Tibial nerve (tissue), 4 donors: Measurements from ENCODE around the gene ARMC3. TPM values are rescaled to one million over a fixed set of nuclear protein-coding genes. Genes with fewer than 3 reads are reported as not detected.

Experiments used
- DNase-seq, 2 donors: peaks; one replicate each; pipeline ENCODE4 v3.0.0-alpha.2; 2019; ENCODE audit warnings: low spot score in 2 of 2
- H3K27ac ChIP-seq, 4 donors: fragments of 200-600 bp; sonication (generic) in 3 of 4; one replicate each; pipeline ENCODE4 v1.5.1; 2017 to 2019; ENCODE audit warnings: mild to moderate bottlenecking in 1 of 4
- H3K27me3 ChIP-seq, 2 donors: fragments of 200-600 bp; sonication (generic) in 1 of 2; one replicate each; pipeline versions ENCODE4 v1.5.1 to v1.6.0; 2017 to 2019
- H3K36me3 ChIP-seq, 3 donors: fragments of 200-600 bp; sonication (generic); one replicate each; pipeline ENCODE4 v1.5.1; 2018 to 2019
- H3K4me1 ChIP-seq, 4 donors: fragments of 200-600 bp; sonication (generic) in 3 of 4; one replicate each; pipeline ENCODE4 v1.5.1; 2017 to 2019
- H3K4me3 ChIP-seq, 4 donors: fragments of 200-600 bp; sonication (generic) in 3 of 4; one replicate each; pipeline ENCODE4 v1.5.1; 2017 to 2019; ENCODE audit warnings: mild to moderate bottlenecking in 1 of 4, moderate library complexity in 1 of 4
- H3K9me3 ChIP-seq, 4 donors: fragments of 200-600 bp; sonication (generic) in 3 of 4; one replicate each; pipeline ENCODE4 v1.5.1; 2017 to 2019
- EP300 ChIP-seq, 2 donors: sonication (generic); formaldehyde crosslinking; IDR thresholded peaks; one replicate each; pipeline ENCODE4 v1.6.1; 2017; ENCODE audit warnings: antibody characterized with exemption in 2 of 2, mild to moderate bottlenecking in 1 of 2
- POLR2A ChIP-seq, 2 donors: fragments of 450-650 bp; IDR thresholded peaks; one replicate each; pipeline ENCODE4 v1.6.1; 2017; ENCODE audit warnings: antibody characterized with exemption in 2 of 2, mild to moderate bottlenecking in 2 of 2, moderate library complexity in 2 of 2
- WGBS, 2 donors: methylation state at CpG; one replicate each; pipeline ENCODE4 v1.1.5; 2018; 5-methylcytosine and 5-hydroxymethylcytosine counted together
- total RNA-seq, 4 donors: library from RNA; depleted of rRNA; stranded (reverse); fragments of >200 nt; gene quantifications; one replicate each; pipeline ENCODE4 v1.1.0, GENCODE V29; 2016
- TF ChIP-seq, protein P1 (sequence below), 5 experiments: fragments of 200-600 bp in 3 of 5; fragments of 450-650 bp in 2 of 5; sonication (generic) in 3 of 5; IDR thresholded peaks; one replicate each; pipeline ENCODE4 v1.5.1; 2016 to 2019; ENCODE audit warnings: antibody characterized with exemption in 5 of 5, mild to moderate bottlenecking in 3 of 5, moderate library complexity in 2 of 5

ARMC3 gene
- total RNA-seq, 4 donors from 2014 or later = 0.44 to 3.9 TPM; not detected in 2

DNA sequence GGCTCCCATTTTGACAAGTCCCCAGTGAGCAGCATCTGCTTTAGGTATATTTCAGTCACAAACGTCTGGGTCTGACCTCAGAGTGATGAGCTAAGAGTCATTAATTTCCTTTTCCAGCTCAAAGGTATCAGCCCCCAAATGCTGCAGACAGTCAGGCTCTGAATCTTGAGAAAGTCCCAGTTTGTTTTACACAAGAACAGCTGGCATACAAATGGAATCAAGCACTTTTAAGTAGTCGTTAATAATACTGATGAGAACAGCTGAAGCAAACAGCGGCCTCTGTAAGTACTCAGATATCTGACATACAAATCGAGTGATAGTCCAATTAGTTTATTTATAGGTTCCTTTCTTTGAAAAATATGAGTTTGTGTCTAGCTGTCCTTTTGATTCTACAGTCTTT is 118.2 kb downstream of the ARMC3 start:
- Histone ChIP-seq H3K27ac (no peak overlapping the region), H3K4me3 (no peak overlapping the region), H3K9me3 (no peaks in the 10 kb centered on the region), H3K4me1 (no peaks in the 10 kb centered on the region), H3K27me3 (no peaks in the 10 kb centered on the region), H3K36me3 (no peaks in the 10 kb centered on the region)
- 46 to 62% methylated on average over 4 of the region's 4 CpGs for WGBS, 2 donors
- TF ChIP-seq, protein P1, sequence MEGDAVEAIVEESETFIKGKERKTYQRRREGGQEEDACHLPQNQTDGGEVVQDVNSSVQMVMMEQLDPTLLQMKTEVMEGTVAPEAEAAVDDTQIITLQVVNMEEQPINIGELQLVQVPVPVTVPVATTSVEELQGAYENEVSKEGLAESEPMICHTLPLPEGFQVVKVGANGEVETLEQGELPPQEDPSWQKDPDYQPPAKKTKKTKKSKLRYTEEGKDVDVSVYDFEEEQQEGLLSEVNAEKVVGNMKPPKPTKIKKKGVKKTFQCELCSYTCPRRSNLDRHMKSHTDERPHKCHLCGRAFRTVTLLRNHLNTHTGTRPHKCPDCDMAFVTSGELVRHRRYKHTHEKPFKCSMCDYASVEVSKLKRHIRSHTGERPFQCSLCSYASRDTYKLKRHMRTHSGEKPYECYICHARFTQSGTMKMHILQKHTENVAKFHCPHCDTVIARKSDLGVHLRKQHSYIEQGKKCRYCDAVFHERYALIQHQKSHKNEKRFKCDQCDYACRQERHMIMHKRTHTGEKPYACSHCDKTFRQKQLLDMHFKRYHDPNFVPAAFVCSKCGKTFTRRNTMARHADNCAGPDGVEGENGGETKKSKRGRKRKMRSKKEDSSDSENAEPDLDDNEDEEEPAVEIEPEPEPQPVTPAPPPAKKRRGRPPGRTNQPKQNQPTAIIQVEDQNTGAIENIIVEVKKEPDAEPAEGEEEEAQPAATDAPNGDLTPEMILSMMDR (IDR thresholded peaks at IDR 0.05) = no peak
- TF ChIP-seq EP300 (IDR thresholded peaks at IDR 0.05) (no peak), POLR2A (IDR thresholded peaks at IDR 0.05) (no peak)
- DNase-seq = no peak

DNA sequence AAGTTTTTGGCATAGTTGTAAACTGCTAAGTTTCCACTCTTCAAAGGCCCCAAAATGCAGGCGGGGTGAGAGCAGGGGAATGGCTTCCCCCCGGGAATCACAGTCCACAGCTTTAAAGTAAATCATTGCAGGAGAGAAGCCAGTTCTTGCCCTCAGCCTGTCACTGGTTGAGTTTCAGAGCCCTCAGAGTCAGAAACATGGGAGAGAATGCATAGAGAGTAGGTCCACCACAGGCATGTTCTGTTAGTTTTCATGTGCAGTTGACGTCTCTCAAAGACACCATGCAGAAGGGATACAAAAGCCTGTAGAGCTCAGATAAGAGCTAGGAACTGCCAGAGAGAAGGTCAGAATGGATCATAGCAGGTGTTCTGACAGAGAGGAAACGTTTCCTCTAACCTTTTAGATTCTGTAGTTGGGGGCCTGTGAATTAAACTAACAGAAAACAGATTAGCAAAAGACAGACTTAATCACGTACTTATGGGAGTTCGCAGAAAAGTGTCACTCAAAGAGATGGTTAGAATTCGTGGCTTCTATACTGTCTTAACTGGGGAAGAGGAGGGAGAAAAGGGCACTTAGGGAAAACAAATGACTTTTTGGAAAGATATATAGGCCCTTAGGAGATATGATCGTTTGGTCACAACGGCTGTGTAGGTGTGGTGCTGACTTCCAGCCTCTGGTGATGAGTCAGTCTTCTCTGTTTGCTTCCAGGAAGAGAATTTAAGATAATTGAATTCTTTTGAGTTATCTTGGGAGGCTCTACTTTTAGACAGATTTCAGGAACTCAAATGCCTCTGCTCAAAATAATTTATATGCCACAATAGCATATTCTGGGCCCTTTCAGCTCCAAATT is 119.6 kb downstream of the ARMC3 start:
- Histone ChIP-seq H3K36me3 (no peaks in the 10 kb centered on the region), H3K27ac (no peak overlapping the region), H3K27me3 (no peaks in the 10 kb centered on the region), H3K9me3 (no peaks in the 10 kb centered on the region), H3K4me1 (no peaks in the 10 kb centered on the region), H3K4me3 (no peak overlapping the region)
- TF ChIP-seq POLR2A (IDR thresholded peaks at IDR 0.05) (no peak), EP300 (IDR thresholded peaks at IDR 0.05) (no peak)
- TF ChIP-seq, protein P1 (IDR thresholded peaks at IDR 0.05) = no peak
- DNase-seq = no peak
- WGBS, 2 donors = 54 to 57% methylated on average over 9 of the region's 9 CpGs

DNA sequence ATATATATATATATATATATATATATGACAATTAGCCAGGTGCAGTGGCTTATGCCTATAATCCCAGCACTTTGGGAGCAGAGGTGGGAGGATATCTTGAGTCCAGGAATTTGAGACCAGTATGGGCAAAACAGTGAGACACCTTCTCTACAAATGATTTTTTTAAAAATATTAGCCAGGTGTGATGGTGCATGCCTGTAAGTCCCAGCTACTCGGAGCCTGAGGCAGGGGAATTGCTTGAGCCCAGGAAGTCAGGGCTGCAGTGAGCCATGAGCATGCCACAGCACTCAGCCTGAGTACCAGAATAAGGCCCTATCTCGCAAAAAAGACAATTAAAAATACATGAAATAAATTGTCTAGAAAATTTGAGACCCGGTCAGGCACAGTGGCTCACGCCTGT is 120.3 kb downstream of the ARMC3 start:
- no peak overlapping the region for H3K4me3 ChIP-seq
- no peaks in the 10 kb centered on the region for H3K27me3 ChIP-seq
- H3K4me1 ChIP-seq = no peaks in the 10 kb centered on the region
- 95 to 96% methylated on average over 4 of the region's 4 CpGs for WGBS, 2 donors
- no peak for TF ChIP-seq EP300 (IDR thresholded peaks at IDR 0.05)
- TF ChIP-seq, protein P1 (IDR thresholded peaks at IDR 0.05) = no peak
- no peak for TF ChIP-seq POLR2A (IDR thresholded peaks at IDR 0.05)
- no peak for DNase-seq
- H3K36me3 ChIP-seq = no peaks in the 10 kb centered on the region
- H3K9me3 ChIP-seq = no peaks in the 10 kb centered on the region
- no peak overlapping the region for H3K27ac ChIP-seq

DNA sequence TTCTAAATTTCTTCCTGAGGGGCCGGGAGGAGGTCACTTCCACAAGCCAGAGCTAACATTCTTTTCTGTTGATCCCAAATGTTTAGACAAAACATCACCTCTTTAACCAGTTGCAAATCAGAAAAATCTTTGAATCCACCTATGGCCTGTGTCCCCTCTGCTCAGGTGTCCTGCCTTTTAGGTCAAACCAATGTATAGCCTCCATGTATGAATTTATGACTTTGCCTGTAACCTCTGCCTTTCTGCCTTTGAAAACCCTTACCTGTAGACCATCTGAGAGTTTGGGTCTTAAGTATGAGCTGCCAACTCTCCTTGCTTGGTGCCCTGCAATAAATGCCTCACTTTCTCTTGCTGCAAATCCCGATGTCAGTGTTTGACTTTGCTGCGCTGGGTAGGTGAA is 123.4 kb downstream of the ARMC3 start:
- Histone ChIP-seq H3K4me3 (no peak overlapping the region), H3K9me3 (no peaks in the 10 kb centered on the region), H3K27ac (no peak overlapping the region), H3K36me3 (no peaks in the 10 kb centered on the region), H3K27me3 (no peaks in the 10 kb centered on the region), H3K4me1 (no peaks in the 10 kb centered on the region)
- no peak for DNase-seq
- WGBS, 2 donors = 81 to 89% methylated on average over 3 of the region's 3 CpGs
- TF ChIP-seq POLR2A (IDR thresholded peaks at IDR 0.05) (no peak), EP300 (IDR thresholded peaks at IDR 0.05) (no peak)
- TF ChIP-seq, protein P1 (IDR thresholded peaks at IDR 0.05) = no peak

DNA sequence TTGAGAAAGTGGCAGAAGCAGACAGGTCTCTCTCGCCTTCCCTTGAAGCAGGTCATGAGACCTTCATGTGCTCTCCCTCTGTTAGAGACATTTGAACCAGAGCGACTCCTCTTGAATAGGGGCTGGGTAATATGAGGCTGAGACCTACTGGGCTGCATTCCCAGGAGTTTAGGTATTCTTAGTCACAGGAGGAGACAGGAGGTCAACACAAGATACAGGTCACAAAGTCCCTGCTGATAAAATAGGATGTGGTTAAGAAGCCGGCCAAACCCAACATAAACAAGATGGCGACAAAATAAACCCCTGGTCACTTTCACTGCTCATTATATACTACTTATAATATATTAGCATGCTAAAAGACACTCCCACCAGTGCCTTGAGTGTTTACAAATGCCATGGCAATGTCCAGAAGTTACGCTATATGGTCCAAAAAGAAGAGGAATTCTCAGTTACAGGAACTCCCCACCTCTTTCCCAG is 124.0 kb downstream of the ARMC3 start:
- Histone ChIP-seq H3K36me3 (no peaks in the 10 kb centered on the region), H3K27me3 (no peaks in the 10 kb centered on the region), H3K27ac (no peak overlapping the region), H3K4me1 (no peaks in the 10 kb centered on the region), H3K9me3 (no peaks in the 10 kb centered on the region), H3K4me3 (no peak overlapping the region)
- no peak for DNase-seq
- WGBS, 2 donors = 87% methylated on average over 5 of the region's 5 CpGs
- TF ChIP-seq EP300 (IDR thresholded peaks at IDR 0.05) (no peak), POLR2A (IDR thresholded peaks at IDR 0.05) (no peak)
- TF ChIP-seq, protein P1 (IDR thresholded peaks at IDR 0.05) = no peak
